ENCODE results near the gene EPHA7.

- TF ChIP-seq CTCF (IDR thresholded peaks at IDR 0.05; ENCODE audit: poor library complexity) (peak; percentile 63), EZH2phosphoT487 (IDR thresholded peaks at IDR 0.05; ENCODE audit: low read depth, severe bottlenecking, unreplicated experiment) (no peak)
These were observed 4.2 kb upstream of the EPHA7 start for GRCh38 chr6:93423542-93423941.

Data from hepatocyte (in vitro differentiated cells).